Left forelimb (tissue), 1 donor: ENCODE data around the gene GAK.
A peak's percentile ranks its signal among the peaks of the same experiment; 100 is the strongest.

Experiments used
- DNase-seq: peaks from one replicate; pipeline ENCODE4 v3.0.0-alpha.2; 2018; ENCODE audit warnings: low spot score

GAK gene

GRCh38 chr4:964346-965025, 32.4 kb upstream of the GAK start:
- no peak for DNase-seq

GRCh38 chr4:963276-964225, 31.4 kb upstream of the GAK start:
- DNase-seq = no peak

GRCh38 chr4:962231-963208, 30.4 kb upstream of the GAK start:
- DNase-seq = no peak

GRCh38 chr4:961351-962230, 29.5 kb upstream of the GAK start:
- peak; percentile 60 for DNase-seq

GRCh38 chr4:960636-961350, 28.7 kb upstream of the GAK start:
- peak; percentile 62 for DNase-seq

- DNase-seq = peak; percentile 56
Measured at GRCh38 chr4:960140-960635, 28.1 kb upstream of the GAK start.

GRCh38 chr4:959338-960139, 27.4 kb upstream of the GAK start:
- peak; percentile 45 for DNase-seq

GRCh38 chr4:958696-959337, 26.7 kb upstream of the GAK start:
- peak; percentile 53 for DNase-seq

- DNase-seq = peak; percentile 41
Measured at GRCh38 chr4:958314-958665, 26.2 kb upstream of the GAK start.

- DNase-seq = peak; percentile 36
Measured at GRCh38 chr4:957581-958313, 25.6 kb upstream of the GAK start.

- DNase-seq = no peak
Measured at GRCh38 chr4:957231-957580, 25.1 kb upstream of the GAK start.

GRCh38 chr4:956531-957230, 24.6 kb upstream of the GAK start:
- DNase-seq = peak; percentile 31

- DNase-seq = peak; percentile 49
Measured at GRCh38 chr4:955931-956381, 23.8 kb upstream of the GAK start.

- DNase-seq = no peak
Measured at GRCh38 chr4:955161-955921, 23.2 kb upstream of the GAK start.

- DNase-seq = peak; percentile 41
Measured at GRCh38 chr4:954211-955020, 22.3 kb upstream of the GAK start.

GRCh38 chr4:953574-953915, 21.4 kb upstream of the GAK start:
- DNase-seq = no peak
